H1 (cell line): ENCODE data around the gene SLC27A2. TPM values are rescaled to one million over a fixed set of nuclear protein-coding genes. Genes with fewer than 3 reads are reported as not detected.

Experiments used
- CBX8 ChIP-seq: fragments of 300-800, 300-1000 bp; sonication (generic); IDR thresholded peaks from 2 replicates; pipeline ENCODE4 v1.7.1; 2016; ENCODE audit warnings: low read depth, low read length, borderline replicate concordance
- CHD2 ChIP-seq: IDR thresholded peaks from 2 replicates; pipeline ENCODE4 v1.6.1; 2012; ENCODE audit warnings: low read length, improper control_type of control experiment
- JUND ChIP-seq: IDR thresholded peaks from 2 replicates; pipeline ENCODE4 v1.6.1; 2011; ENCODE audit warnings: mild to moderate bottlenecking, improper control_type of control experiment, low read length
- SIRT6 ChIP-seq: IDR thresholded peaks from one replicate; pipeline ENCODE4 v1.7.1; 2012; ENCODE audit warnings: low read length, inconsistent platforms
- TEAD4 ChIP-seq: IDR thresholded peaks from 2 replicates; pipeline ENCODE4 v1.6.1; 2012; ENCODE audit warnings: low read depth, low read length, inconsistent platforms, mixed read lengths
- polyA plus RNA-seq, 7 experiments: library from polyadenylated mRNA; depleted of rRNA in 3 of 7; stranded (reverse) in 5 of 7; unstranded in 2 of 7; fragments of >200 nt in 5 of 7; fragments of 200-250 nt in 2 of 7; gene quantifications; 1 replicate in 5 of 7; 2 replicates in 1 of 7; 4 replicates in 1 of 7; pipeline versions ENCODE4 v1.2.1 to v1.2.3, GENCODE V29; 2011 to 2013; ENCODE audit warnings: missing spikeins in 2 of 7, mixed read lengths in 2 of 7
- total RNA-seq: library from RNA; stranded (reverse); fragmentation: NEBNext Ultra II Directional; extraction: Animal tissue kit (Norgen Biotek cat#: 25700); gene quantifications from 2 replicates; pipeline ENCODE4 v1.2.1, GENCODE V29; 2021

SLC27A2 gene
- total and polyA plus RNA-seq, 2 of the 8 experiments (the other 6 are each of a cell fraction or from before 2014, with no cell fraction given) = 5.6 to 5.8 TPM

- no peak for TF ChIP-seq JUND
- TF ChIP-seq CHD2 = no peak
- no peak for TF ChIP-seq TEAD4
- no peak for TF ChIP-seq CBX8
- no peak for TF ChIP-seq SIRT6
Measured at GRCh38 chr15:50192926-50193620, 11.1 kb downstream of the SLC27A2 start (continued).
